HG02938 (cell line): ENCODE data around the gene TRIM27.
"Not testable (repeated sequence)": the region's sequence is repeated elsewhere in the genome, so short reads cannot be mapped to it uniquely, and the experiment has no call there.

Experiments
- ATAC-seq: cut with Tn5 transposase; IDR thresholded peaks from one replicate; pipeline ENCODE4 v1.9.1; 2021; ENCODE audit warnings: mild to moderate bottlenecking, moderate library complexity; ENCODE audit not compliant: unreplicated experiment

Gene TRIM27

DNA sequence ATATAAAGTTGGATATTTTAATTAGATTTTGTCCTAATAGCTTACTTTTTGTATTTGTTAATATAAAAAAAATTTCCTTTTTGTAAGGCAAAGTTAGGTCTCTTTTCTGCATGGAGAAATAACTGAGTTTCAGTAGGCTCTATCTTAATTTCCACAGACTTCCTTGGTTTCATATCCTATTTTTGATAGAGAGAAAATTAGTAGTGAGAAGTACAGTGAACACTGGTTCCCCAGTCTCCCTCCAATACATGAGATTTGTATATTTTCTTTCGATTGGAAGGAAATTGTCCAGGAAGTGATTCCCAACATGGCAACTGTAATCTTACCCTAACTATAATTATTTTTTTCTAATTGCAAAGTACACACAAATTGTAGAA is 26.4 kb downstream of the TRIM27 start:
- no peak for ATAC-seq

- peak; percentile 5 for ATAC-seq
Measured at GRCh38 chr6:28896505-28897368, 27.0 kb downstream of the TRIM27 start.

DNA sequence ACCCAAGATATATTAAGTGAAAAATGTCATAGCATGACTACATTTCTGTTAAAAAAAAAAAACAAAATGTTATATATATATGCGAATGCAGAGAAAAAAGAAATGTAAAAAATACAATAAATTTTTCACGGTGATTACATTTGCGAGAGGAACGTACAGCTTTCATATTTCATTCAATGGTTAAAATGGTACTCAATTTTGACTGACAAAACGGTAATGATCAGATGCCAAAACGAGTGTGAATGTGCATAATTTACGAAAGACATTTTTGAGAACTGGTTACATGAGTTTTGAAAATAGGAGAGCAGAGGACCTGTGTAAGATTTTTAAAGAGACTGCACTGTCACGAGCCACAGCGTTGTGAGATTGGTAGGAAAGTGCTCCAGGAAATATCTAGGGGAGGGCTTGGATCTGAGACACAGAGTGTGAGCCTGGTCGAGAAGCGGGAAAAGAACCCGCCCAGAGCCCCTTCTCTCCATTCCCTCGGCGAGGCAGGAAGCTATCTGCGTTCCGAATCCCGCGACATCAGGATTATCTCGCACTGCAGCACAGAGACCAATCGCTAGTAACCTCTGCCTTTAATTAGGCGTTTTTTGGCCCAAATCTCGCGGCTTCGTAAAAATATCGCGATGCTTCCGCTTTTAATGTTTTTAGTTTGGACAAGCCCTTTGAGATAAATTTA is 28.5 kb downstream of the TRIM27 start:
- ATAC-seq, result peak; percentile 59

- ATAC-seq, result no peak
Measured at GRCh38 chr6:28893172-28893799, 30.5 kb downstream of the TRIM27 start.

DNA sequence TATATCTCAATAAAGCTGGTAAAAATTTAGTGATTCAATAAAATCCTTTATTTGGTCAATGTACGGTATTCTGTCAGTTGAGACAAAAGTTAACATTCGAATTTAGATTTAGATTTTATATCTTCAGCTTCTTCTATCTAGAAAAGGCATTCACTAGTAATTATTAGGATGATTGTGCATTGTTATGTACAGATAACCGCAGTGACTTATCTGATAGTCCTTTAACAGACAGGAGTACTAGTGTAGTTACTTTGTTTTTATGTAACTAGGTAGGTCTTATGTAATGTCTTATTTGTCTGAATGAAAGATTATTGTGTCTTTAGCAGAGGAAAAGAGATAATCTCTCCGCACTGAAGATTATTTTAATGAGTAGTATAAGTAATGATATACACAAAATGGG is 31.3 kb downstream of the TRIM27 start:
- ATAC-seq, result no peak

GRCh38 chr6:28887796-28888496 is 35.8 kb downstream of the TRIM27 start:
- ATAC-seq, result no peak

DNA sequence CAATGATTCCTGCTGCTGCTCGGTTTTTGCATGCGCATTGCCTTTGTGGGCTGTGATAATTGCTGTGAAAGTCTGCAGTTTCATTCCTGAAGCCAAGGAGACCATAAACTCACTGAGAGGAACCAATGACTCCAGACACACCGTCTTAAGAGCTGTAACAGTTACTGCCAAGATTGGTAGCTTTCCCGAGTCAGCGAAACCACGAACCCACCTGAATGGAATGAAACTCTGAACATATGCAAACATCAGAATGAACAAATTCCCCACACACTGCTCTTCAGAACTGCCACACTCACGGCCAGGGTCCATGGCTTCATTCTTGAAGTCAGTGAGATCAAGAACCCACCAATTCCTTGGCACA is 37.7 kb downstream of the TRIM27 start:
- no peak for ATAC-seq

- ATAC-seq, result no peak
Measured at GRCh38 chr6:28884423-28885131, 39.2 kb downstream of the TRIM27 start.

- no peak for ATAC-seq
Measured at GRCh38 chr6:28880894-28881780, 42.6 kb downstream of the TRIM27 start.

GRCh38 chr6:28880519-28880893 is 43.3 kb downstream of the TRIM27 start:
- no peak for ATAC-seq

- no peak for ATAC-seq
Measured at GRCh38 chr6:28876710-28877109, 47.1 kb downstream of the TRIM27 start.

GRCh38 chr6:28875191-28875747 is 48.5 kb downstream of the TRIM27 start:
- no peak for ATAC-seq

DNA sequence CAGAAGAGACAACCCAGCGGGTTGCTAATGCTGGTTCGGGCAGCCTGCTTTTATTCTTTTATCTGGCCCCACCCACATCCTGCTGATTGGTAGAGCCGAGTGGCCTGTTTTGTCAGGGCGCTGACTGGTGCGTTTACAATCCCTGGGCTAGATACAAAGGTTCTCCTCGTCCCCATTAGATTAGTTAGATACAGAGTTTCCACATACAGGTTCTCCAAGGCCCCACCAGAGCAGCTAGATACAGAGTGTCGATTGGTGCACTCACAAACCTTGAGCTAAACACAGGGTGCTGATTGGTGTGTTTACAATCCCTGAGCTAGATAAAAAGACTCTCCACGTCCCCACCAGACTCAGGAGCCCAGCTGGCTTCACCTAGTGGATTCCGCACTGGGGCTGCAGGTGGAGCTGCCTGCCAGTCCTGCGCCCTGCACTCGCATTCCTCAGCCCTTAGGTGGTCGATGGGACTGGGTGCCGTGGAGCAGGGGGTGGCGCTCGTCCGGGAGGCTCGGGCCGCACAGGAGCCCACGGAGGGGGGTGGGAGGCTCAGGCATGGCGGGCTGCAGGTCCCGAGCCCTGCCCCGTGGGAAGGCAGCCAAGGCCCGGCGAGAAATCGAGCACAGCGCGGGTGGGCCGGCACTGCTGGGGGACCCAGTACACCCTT is 51.5 kb downstream of the TRIM27 start:
- not testable (repeated sequence) for ATAC-seq

DNA sequence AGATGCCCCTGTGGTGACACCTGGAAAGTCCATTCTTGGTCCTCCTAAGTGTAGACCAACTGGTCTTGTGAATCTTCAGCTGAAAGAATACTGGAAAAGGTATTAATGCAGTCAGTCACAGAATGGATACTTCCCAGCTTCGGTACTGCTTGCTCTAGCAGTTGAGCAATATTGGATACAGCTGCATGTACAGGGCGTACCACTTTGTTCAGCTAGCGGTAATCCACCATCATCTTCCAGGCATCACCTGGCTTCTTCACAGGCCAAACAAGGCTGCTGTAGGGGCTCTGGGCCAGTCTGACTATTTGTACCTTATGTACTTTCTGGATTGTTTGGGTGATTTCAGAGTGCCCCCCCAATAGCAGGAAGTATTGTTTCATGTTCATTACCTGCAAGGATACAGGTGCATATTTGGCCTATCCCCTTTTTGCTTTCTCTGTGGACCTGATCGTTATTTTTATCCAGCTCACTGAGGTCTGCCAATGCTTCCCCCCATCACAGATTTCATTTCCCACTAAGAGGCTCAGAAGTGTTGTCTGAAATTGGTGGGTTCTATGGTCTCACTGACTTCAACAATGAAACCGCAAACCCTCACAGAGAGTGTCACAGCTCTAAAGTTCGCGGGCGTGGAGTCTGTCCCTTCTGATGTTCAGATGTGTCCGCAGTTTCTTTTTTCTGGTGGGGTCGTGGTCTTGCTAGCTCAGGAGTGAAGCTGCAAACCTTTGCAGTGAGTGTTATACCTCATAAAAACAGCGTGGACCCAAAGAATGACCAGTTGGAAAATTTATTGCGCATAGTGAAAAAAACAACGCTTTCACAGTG is 52.2 kb downstream of the TRIM27 start:
- no peak for ATAC-seq

- no peak for ATAC-seq
Measured at GRCh38 chr6:28868873-28869272, 54.9 kb downstream of the TRIM27 start.

DNA sequence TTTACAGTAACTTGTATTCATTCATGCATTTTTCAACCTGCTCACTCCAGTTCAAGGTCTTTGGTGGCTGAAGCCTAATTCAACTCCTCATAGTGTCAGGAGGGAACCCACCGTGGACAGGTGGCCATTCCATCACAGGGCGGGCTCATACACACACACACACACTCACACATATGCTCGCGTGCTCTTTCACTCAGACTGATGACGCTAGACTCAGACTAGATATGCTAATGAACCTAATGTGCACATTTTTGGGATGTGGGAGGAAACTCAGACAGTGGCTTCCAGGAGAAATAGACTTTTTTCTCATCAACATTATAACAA is 56.7 kb downstream of the TRIM27 start:
- peak; percentile 7 for ATAC-seq

- peak; percentile 43 for ATAC-seq
Measured at GRCh38 chr6:28866205-28867085, 57.3 kb downstream of the TRIM27 start.
